ENCODE results near the gene TEX19.
"Not testable (repeated sequence)": the region's sequence is repeated elsewhere in the genome, so short reads cannot be mapped to it uniquely, and the experiment has no call there.

TEX19 gene

GRCh38 chr17:82392941-82393340, 33.9 kb downstream of the TEX19 start:
- no peak for DNase-seq

GRCh38 chr17:82394278-82394677, 35.2 kb downstream of the TEX19 start:
- DNase-seq: no peak

- no peak for DNase-seq
These were observed 37.8 kb downstream of the TEX19 start for GRCh38 chr17:82396601-82397435.

- no peak for DNase-seq
These were observed 38.6 kb downstream of the TEX19 start for GRCh38 chr17:82397449-82398335.

- no peak for DNase-seq
These were observed 40.0 kb downstream of the TEX19 start for GRCh38 chr17:82399041-82399441.

GRCh38 chr17:82399601-82400101, 40.6 kb downstream of the TEX19 start:
- DNase-seq: no peak

GRCh38 chr17:82400206-82400605, 41.2 kb downstream of the TEX19 start:
- DNase-seq: no peak

- DNase-seq: peak; percentile 67
These were observed 41.8 kb downstream of the TEX19 start for GRCh38 chr17:82400830-82401229.

GRCh38 chr17:82402865-82403264, 43.8 kb downstream of the TEX19 start:
- DNase-seq: no peak

- no peak for DNase-seq
These were observed 44.9 kb downstream of the TEX19 start for GRCh38 chr17:82403662-82404660.

- DNase-seq: no peak
These were observed 46.0 kb downstream of the TEX19 start for GRCh38 chr17:82405051-82405450.

- DNase-seq: no peak
These were observed 47.2 kb downstream of the TEX19 start for GRCh38 chr17:82406131-82406671.

- no peak for DNase-seq
These were observed 48.2 kb downstream of the TEX19 start for GRCh38 chr17:82407255-82407654.

GRCh38 chr17:82408288-82408937, 49.4 kb downstream of the TEX19 start:
- DNase-seq: no peak

GRCh38 chr17:82408938-82409318, 49.9 kb downstream of the TEX19 start:
- DNase-seq: no peak

GRCh38 chr17:82410014-82410716, 51.1 kb downstream of the TEX19 start:
- DNase-seq: no peak

- no peak for DNase-seq
These were observed 52.5 kb downstream of the TEX19 start for GRCh38 chr17:82411396-82412053.

GRCh38 chr17:82412081-82412480, 53.0 kb downstream of the TEX19 start:
- DNase-seq: not testable (repeated sequence)

- no peak for DNase-seq
These were observed 53.8 kb downstream of the TEX19 start for GRCh38 chr17:82412535-82413520.

Data from CD4-positive, alpha-beta T cell treated with Interleukin-6 for 4 hours (primary cell).